NCI-H2196 (cell line): ENCODE data around the gene SPATA2L.
"Not testable (repeated sequence)": the region's sequence is repeated elsewhere in the genome, so short reads cannot be mapped to it uniquely, and the experiment has no call there.

Experiments used
- DNase-seq: peaks from one replicate; lab custom pipeline; 2025; ENCODE audit not compliant: unreplicated experiment; lab: John Stamatoyannopoulos, UW

Gene SPATA2L

GRCh38 chr16:89707695-89708094 is 6.2 kb upstream of the SPATA2L start:
- DNase-seq: no peak

GRCh38 chr16:89706518-89707260 is 5.2 kb upstream of the SPATA2L start:
- no peak for DNase-seq

DNA sequence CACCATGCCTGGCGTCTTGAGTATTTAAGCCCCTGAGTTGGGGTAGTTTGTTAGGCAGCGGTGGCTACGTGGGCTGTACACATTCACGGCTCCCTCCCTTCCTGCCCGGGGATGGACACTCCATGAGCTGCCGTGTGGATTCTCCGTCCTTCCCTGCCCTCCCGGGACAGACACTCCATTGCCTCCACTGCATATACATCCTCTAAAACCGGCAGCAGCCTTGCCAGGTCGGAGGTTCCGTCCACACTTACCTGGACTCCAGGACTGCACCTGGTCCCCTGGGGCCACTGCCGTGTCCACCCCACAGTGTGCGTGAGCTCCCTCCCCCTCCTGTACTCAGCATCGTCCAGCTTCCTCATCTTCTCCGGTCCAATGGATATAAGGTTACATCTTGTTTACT is 3.5 kb upstream of the SPATA2L start:
- DNase-seq: no peak

- DNase-seq: no peak
Observed at GRCh38 chr16:89704281-89704680, 2.8 kb upstream of the SPATA2L start.

DNA sequence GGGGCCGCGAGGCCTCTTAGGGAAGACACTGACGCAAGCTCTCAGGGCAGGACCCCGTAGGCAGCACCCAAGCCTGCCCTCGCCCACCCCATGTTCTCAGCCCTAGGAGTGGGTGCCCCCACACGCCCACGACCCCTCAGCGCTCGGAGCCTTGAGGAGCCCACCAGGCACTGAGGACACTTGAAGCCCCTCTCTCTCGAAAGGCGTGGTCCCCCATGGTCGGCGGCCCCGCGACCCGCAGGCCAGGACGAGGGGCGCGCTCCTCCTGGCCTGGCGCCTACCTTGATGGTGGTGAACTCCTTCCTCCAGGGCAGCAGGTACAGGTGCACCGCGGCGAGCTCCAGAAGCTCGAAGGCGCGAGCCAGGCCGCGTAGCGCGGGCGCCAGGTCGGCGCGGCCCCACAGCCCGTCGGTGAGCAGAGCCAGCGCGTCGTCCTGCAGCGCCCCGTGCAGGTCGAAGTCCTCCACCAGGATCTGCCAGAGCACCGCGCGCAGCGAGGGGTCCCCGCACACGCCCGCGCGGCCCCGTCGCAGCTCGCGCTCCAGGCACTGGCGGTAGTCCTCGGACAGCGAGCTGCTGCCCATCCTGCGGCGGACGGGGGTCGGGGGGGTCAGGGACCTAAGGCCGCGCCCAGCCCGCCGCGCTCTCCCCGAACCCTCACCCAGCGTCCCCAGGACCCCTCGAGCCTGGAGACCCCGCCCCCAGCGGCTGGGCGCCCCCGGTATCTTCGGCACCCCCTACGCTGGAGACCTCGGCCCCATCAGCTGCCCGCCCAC is 668 bp downstream of the SPATA2L start:
- DNase-seq: peak; percentile 55

DNA sequence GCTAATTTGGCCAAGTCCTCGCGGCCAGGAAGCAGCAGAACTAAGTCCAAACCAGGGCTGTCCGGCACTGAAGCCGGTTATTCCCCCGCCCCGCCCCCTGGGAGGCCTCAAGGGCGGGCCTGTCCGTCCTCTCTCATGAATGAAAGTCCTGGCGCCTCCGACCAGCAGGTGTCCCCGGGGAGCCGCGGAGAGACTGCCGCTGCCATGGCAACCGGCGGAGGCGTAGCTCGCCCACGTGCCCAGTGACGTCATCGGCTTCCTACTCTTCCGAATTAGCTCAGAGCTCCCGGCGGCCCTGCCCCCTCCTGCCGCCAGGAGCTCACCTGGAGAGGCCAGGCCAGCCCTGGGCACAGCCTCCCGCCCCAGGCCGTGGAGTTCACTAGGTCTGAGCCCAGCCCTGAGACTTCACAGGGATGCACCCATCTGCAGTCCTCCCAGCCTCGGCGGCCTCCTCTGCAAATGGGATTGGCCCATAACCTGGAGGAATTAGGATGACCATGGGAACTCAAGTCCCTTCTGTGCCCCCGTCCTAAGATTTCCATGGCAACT is 1.3 kb downstream of the SPATA2L start:
- peak; percentile 97 for DNase-seq

DNA sequence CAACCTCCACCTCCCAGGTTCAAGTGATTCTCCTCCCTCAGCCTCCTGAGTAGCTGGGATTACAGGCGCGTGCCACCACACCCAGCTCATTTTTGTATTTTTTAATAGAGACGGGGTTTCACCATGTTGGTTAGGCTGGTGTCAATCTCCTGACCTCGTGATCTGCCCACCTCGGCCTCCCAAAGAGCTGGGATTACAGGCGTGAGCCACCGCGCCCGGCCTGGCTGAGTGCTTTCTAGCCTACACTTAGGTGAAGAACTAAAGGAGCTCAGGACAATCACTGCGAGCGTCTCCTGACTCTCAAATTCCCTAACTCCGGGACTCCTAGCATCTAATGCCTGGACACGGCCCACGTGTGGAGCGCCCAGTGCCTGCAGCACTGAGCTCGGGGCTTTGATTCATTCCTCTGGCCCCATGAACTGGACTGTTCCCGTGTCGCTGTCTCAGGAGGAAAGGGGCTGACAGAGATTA is 1.8 kb downstream of the SPATA2L start:
- DNase-seq: not testable (repeated sequence)

- DNase-seq: not testable (repeated sequence)
Observed at GRCh38 chr16:89698717-89699116, 2.8 kb downstream of the SPATA2L start.

GRCh38 chr16:89697616-89698331 is 3.7 kb downstream of the SPATA2L start:
- no peak for DNase-seq

DNA sequence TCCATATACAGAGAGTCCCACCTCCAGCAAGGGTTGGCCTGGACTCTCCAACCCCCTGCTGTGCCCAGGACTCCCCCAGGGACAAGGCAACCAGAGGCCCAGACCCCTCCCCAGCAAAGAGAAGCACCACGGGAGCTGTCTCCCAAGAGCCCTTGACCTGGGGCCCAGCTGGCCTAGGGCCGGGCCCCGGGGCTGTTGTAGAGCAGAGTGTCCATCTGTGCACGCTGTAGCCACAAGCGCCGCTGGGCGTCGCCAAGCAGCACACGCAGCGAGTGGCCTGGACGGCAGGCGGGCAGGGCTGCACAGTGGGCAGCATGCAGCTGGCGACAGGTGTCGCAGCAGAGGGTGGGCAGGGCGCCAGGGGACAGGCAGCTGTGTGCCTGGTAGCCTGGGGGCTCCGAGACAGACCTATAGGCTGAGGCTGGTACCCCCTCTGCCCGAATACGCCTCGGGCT is 4.3 kb downstream of the SPATA2L start:
- DNase-seq: peak; percentile 38

GRCh38 chr16:89696670-89697128 is 4.8 kb downstream of the SPATA2L start:
- DNase-seq: no peak

DNA sequence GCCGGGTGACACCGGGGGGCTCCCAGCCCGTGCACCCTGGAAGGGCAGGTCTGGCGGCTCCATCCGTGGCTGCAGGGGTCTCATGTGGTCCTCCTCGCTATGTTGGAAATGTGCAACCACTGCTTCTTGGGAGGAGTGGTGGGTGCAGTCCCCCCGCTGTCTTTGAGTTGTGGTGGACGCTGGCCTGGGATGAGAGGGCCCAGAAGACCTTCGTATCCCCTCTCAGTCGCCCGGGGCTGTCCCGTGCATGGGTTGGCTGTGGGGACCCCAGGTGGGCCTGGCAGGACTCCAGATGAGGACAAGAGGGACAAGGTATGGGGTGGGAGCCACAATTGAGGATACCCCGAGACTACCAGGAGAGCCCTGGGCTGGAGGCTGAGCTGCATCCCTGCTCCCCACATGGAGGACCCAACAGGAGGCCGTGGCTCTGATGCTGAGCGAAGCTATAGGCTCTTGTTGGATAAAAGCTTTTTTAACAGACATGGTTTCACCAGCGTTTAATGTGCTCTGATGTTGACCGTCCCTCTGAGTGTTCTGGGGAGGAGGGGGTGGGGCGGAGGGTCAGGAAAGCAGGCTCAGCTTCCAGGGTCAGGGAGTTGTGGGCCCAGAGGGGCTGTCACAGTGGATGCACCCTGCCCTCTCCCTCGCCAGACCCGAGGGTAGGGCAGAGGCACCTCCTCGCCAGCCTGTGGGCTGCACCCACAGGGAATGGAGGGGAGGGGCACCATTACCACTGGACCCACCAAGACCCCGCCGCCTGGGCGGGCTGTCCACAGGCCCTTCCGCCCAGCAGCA is 5.4 kb downstream of the SPATA2L start:
- DNase-seq: no peak

- no peak for DNase-seq
Observed at GRCh38 chr16:89695086-89695874, 6.2 kb downstream of the SPATA2L start.

GRCh38 chr16:89694784-89695085 is 6.8 kb downstream of the SPATA2L start:
- DNase-seq: not testable (repeated sequence)

GRCh38 chr16:89693931-89694783 is 7.3 kb downstream of the SPATA2L start:
- no peak for DNase-seq

GRCh38 chr16:89693289-89693731 is 8.2 kb downstream of the SPATA2L start:
- DNase-seq: no peak

GRCh38 chr16:89691986-89692569 is 9.4 kb downstream of the SPATA2L start:
- no peak for DNase-seq

GRCh38 chr16:89691231-89691985 is 10.1 kb downstream of the SPATA2L start:
- no peak for DNase-seq
